Lower leg skin (tissue), 4 donors: Measurements from ENCODE around the gene NXNL1. TPM values are rescaled to one million over a fixed set of nuclear protein-coding genes. Genes with fewer than 3 reads are reported as not detected.

Experiments
- DNase-seq, 2 donors: peaks; one replicate each; pipeline ENCODE4 v3.0.0-alpha.2; 2019; ENCODE audit warnings: low spot score in 2 of 2
- H3K4me3 ChIP-seq: fragments of 200-600 bp; sonication (generic); 2 replicates; pipeline ENCODE4 v1.5.1; 2017; ENCODE audit warnings: mild to moderate bottlenecking, low read depth; ENCODE audit not compliant: poor library complexity, severe bottlenecking
- CTCF ChIP-seq, 3 donors: fragments of 450-650 bp; IDR thresholded peaks; one replicate each; pipeline ENCODE4 v1.5.1; 2016; ENCODE audit warnings: antibody characterized with exemption in 3 of 3, mild to moderate bottlenecking in 3 of 3, moderate library complexity in 2 of 3
- POLR2A ChIP-seq, 2 donors: fragments of 450-650 bp; IDR thresholded peaks; one replicate each; pipeline ENCODE4 v1.6.1; 2016 to 2017; ENCODE audit warnings: antibody characterized with exemption in 2 of 2, mild to moderate bottlenecking in 1 of 2, moderate library complexity in 1 of 2
- WGBS, 2 donors: methylation state at CpG; one replicate each; pipeline ENCODE4 v1.1.5; 2018; 5-methylcytosine and 5-hydroxymethylcytosine counted together
- intact Hi-C: fragments of 100-400 bp; cut with DNase I; formaldehyde crosslinking; loops from one replicate; pipeline ENCODE4 v1.15.0; 2023; ENCODE audit warnings: low total_unique reads
- total RNA-seq, 4 donors: library from RNA; depleted of rRNA; stranded (reverse); fragments of >200 nt; gene quantifications; one replicate each; pipeline ENCODE4 v1.1.0, GENCODE V29; 2016

Gene NXNL1
- total RNA-seq, 4 donors from 2014 or later, result not detected

- intact Hi-C loops, result loop anchor here (10.0 kb wide), 1 partner anchor 73 kb away; the partner anchor contains the start of gene CCDC194
- no peak for TF ChIP-seq CTCF (IDR thresholded peaks at IDR 0.05)
- TF ChIP-seq POLR2A (IDR thresholded peaks at IDR 0.05), result no peak
- H3K4me3 ChIP-seq, result no peak overlapping the region
- WGBS, 2 donors, result 58 to 61% methylated on average over 12 of the region's 12 CpGs
- no peak for DNase-seq
Measured at GRCh38 chr19:17467471-17468301, 7.0 kb upstream of the NXNL1 start.

GRCh38 chr19:17466487-17466850 is 5.7 kb upstream of the NXNL1 start:
- no peak for DNase-seq
- TF ChIP-seq CTCF (IDR thresholded peaks at IDR 0.05) (no peak), POLR2A (IDR thresholded peaks at IDR 0.05) (no peak)
- intact Hi-C loops, result loop anchor here (10.0 kb wide), 1 partner anchor 72 kb away; the partner anchor contains the start of gene CCDC194
- WGBS, 2 donors, result 30 to 33% methylated on average over 6 of the region's 6 CpGs
- H3K4me3 ChIP-seq, result no peak overlapping the region

- DNase-seq, result no peak
- 49 to 66% methylated on average over 3 of the region's 3 CpGs for WGBS, 2 donors
- no peak for TF ChIP-seq POLR2A (IDR thresholded peaks at IDR 0.05)
- TF ChIP-seq CTCF (IDR thresholded peaks at IDR 0.05), result no peak
- intact Hi-C loops, result no loop called here
- no peak overlapping the region for H3K4me3 ChIP-seq
Measured at GRCh38 chr19:17458970-17459369, 1.8 kb downstream of the NXNL1 start.

GRCh38 chr19:17457616-17458015 is 3.1 kb downstream of the NXNL1 start:
- no peak for DNase-seq
- 45 to 47% methylated on average over 6 of the region's 6 CpGs for WGBS, 2 donors
- no peak for TF ChIP-seq CTCF (IDR thresholded peaks at IDR 0.05)
- no peak overlapping the region for H3K4me3 ChIP-seq
- intact Hi-C loops, result no loop called here

GRCh38 chr19:17456127-17456526 is 4.6 kb downstream of the NXNL1 start:
- 72 to 75% methylated on average over 11 of the region's 11 CpGs for WGBS, 2 donors
- no peak for DNase-seq
- intact Hi-C loops, result no loop called here
- no peak overlapping the region for H3K4me3 ChIP-seq
- TF ChIP-seq CTCF (IDR thresholded peaks at IDR 0.05) (no peak), POLR2A (IDR thresholded peaks at IDR 0.05) (no peak)
